Liver (tissue), 9 donors: ENCODE measurements around the gene CYBB. TPM values are rescaled to one million over a fixed set of nuclear protein-coding genes. Genes with fewer than 3 reads are reported as not detected.

Experiments
- DNase-seq: peaks from one replicate; pipeline ENCODE4 v3.0.0-alpha.2; 2017; ENCODE audit warnings: low spot score
- H3K27ac ChIP-seq, 2 donors: one replicate each; pipeline ENCODE4 v1.7.0; 2013; ENCODE audit warnings: inconsistent platforms in 2 of 2, low read length in 2 of 2, control low read depth in 1 of 2, low read depth in 1 of 2, mild to moderate bottlenecking in 1 of 2
- H3K27me3 ChIP-seq, 4 donors: one replicate each; pipeline versions ENCODE4 v1.6.1 to v1.7.0; 2013; ENCODE audit warnings: low read length in 3 of 4, inconsistent platforms in 1 of 4, mild to moderate bottlenecking in 1 of 4, moderate library complexity in 1 of 4; ENCODE audit not compliant: control insufficient read depth in 4 of 4, insufficient read depth in 4 of 4
- H3K36me3 ChIP-seq, 4 donors: one replicate each; pipeline versions ENCODE4 v1.6.1 to v1.7.0; 2013; ENCODE audit warnings: low read length in 3 of 4, mild to moderate bottlenecking in 3 of 4, low read depth in 1 of 4, moderate library complexity in 1 of 4; ENCODE audit not compliant: control insufficient read depth in 4 of 4, insufficient read depth in 3 of 4
- H3K4me1 ChIP-seq, 4 donors: one replicate each; pipeline versions ENCODE4 v1.6.1 to v1.7.0; 2013; ENCODE audit warnings: low read length in 3 of 4, mild to moderate bottlenecking in 3 of 4, moderate library complexity in 1 of 4; ENCODE audit not compliant: control insufficient read depth in 4 of 4, insufficient read depth in 4 of 4
- H3K4me3 ChIP-seq, 3 donors: one replicate each; pipeline versions ENCODE4 v1.6.1 to v1.7.0; 2013; ENCODE audit warnings: low read length in 3 of 3, control low read depth in 1 of 3, low read depth in 1 of 3, mild to moderate bottlenecking in 1 of 3
- H3K9ac ChIP-seq, 2 donors: one replicate each; pipeline ENCODE4 v1.7.0; 2013; ENCODE audit warnings: low read length in 2 of 2, mild to moderate bottlenecking in 2 of 2, moderate library complexity in 2 of 2, control low read depth in 1 of 2, low read depth in 1 of 2
- H3K9me3 ChIP-seq, 4 donors: one replicate each; pipeline versions ENCODE4 v1.6.1 to v1.7.0; 2013; ENCODE audit warnings: low read length in 3 of 4; ENCODE audit not compliant: control insufficient read depth in 4 of 4
- ATF3 ChIP-seq: IDR thresholded peaks from 2 replicates; pipeline ENCODE4 v1.6.1; 2016; ENCODE audit warnings: antibody characterized with exemption
- EGR1 ChIP-seq, 2 donors: IDR thresholded peaks; 2 replicates each; pipeline ENCODE4 v1.6.1; 2016 to 2018; ENCODE audit warnings: antibody characterized with exemption in 2 of 2, low read depth in 2 of 2
- FOXA1 ChIP-seq: IDR thresholded peaks from 2 replicates; pipeline ENCODE4 v1.6.1; 2016; ENCODE audit warnings: antibody characterized with exemption
- GABPA ChIP-seq, 2 donors: IDR thresholded peaks in 1 of 2; conservative IDR thresholded peaks in 1 of 2; 2 replicates each; pipeline ENCODE4 v1.6.1; 2016; ENCODE audit warnings: antibody characterized with exemption in 2 of 2, mild to moderate bottlenecking in 1 of 2, moderate library complexity in 1 of 2
- HNF4A ChIP-seq, 2 donors: conservative IDR thresholded peaks; 2 replicates each; pipeline ENCODE4 v1.6.1; 2016; ENCODE audit warnings: antibody characterized with exemption in 2 of 2, mild to moderate bottlenecking in 2 of 2
- HNF4G ChIP-seq: IDR thresholded peaks from 2 replicates; pipeline ENCODE4 v1.6.1; 2016; ENCODE audit warnings: antibody characterized with exemption
- JUND ChIP-seq, 2 donors: IDR thresholded peaks; 2 replicates each; pipeline ENCODE4 v1.6.1; 2016; ENCODE audit warnings: antibody characterized with exemption in 2 of 2
- NR2F2 ChIP-seq: IDR thresholded peaks from 2 replicates; pipeline ENCODE4 v1.6.1; 2016; ENCODE audit warnings: antibody characterized with exemption
- RAD21 ChIP-seq, 2 donors: IDR thresholded peaks; 2 replicates each; pipeline ENCODE4 v1.6.1; 2016; ENCODE audit warnings: antibody characterized with exemption in 2 of 2, mild to moderate bottlenecking in 2 of 2
- REST ChIP-seq: IDR thresholded peaks from 2 replicates; pipeline ENCODE4 v1.6.1; 2016; ENCODE audit warnings: antibody characterized with exemption, mild to moderate bottlenecking
- RXRA ChIP-seq, 2 donors: IDR thresholded peaks; 2 replicates each; pipeline ENCODE4 v1.6.1; 2017 to 2018; ENCODE audit warnings: antibody characterized with exemption in 2 of 2, mild to moderate bottlenecking in 1 of 2
- SP1 ChIP-seq: IDR thresholded peaks from 2 replicates; pipeline ENCODE4 v1.6.1; 2018; ENCODE audit warnings: antibody characterized with exemption, mild to moderate bottlenecking
- TAF1 ChIP-seq: conservative IDR thresholded peaks from 2 replicates; pipeline ENCODE4 v1.6.1; 2016; ENCODE audit warnings: antibody characterized with exemption, mild to moderate bottlenecking
- YY1 ChIP-seq: IDR thresholded peaks from 2 replicates; pipeline ENCODE4 v1.6.1; 2016; ENCODE audit warnings: antibody characterized with exemption, mild to moderate bottlenecking
- WGBS: extraction: QIAGEN DNeasy Blood & Tissue Kit; methylation state at CpG from one replicate; pipeline ENCODE4 v1.1.7; 2013; 5-methylcytosine and 5-hydroxymethylcytosine counted together
- polyA plus RNA-seq, 2 donors: library from polyadenylated mRNA; stranded (reverse) in 1 of 2; unstranded in 1 of 2; fragments of 200-250 nt in 1 of 2; fragments of >200 nt in 1 of 2; fragmentation: Nextera tagmentation in 1 of 2; extraction: Ambion mirVana in 1 of 2; gene quantifications; one replicate each; pipeline versions ENCODE4 v1.2.1 to v1.2.3, GENCODE V29; 2013 to 2015
- total RNA-seq, 2 donors: library from RNA; depleted of rRNA; stranded (reverse); fragments of >200 nt; gene quantifications; one replicate each; pipeline ENCODE4 v1.2.3, GENCODE V29; 2014
- TF ChIP-seq, protein P1 (sequence below): fragments of 150-350 bp; IDR thresholded peaks from 2 replicates; pipeline ENCODE4 v1.5.1; 2017; ENCODE audit warnings: improper control_type of control experiment, low read depth, low read length; ENCODE audit not compliant: missing input control
- TF ChIP-seq, protein P2 (sequence below): IDR thresholded peaks from 2 replicates; pipeline ENCODE4 v1.6.1; 2016; ENCODE audit warnings: antibody characterized with exemption
- donor health status: healthy.
- donor health status: healthy.
- donor health status: healthy.
- donor health status: healthy.
- donor health status: healthy.

CYBB gene
- total and polyA plus RNA-seq, 4 donors = 2.8 to 65.7 (median 14.5) TPM

DNA sequence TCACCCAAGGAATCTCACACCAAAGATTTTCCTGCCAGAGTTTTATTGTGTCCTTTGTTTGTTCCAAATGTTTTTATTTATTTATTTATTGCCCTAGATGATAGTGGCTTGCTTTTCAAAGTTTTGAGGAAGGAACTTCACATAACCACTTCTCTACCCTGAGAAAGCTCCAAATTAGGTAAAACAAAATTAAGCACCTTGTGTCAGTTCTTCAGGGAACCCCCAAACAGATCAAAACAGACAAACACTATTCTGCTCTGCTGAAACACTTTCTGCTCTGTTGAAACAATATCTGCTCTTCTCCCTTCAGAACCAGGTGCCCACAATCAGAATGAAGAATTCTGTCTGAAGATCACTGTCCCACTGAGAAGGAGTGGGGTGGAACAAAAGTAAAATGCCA lies 16.5 kb upstream of the CYBB start:
- no peak overlapping the region for H3K4me3 ChIP-seq
- no peaks in the 10 kb centered on the region for H3K27me3 ChIP-seq
- no peak for DNase-seq
- H3K36me3 ChIP-seq = no peaks in the 10 kb centered on the region
- no peaks in the 10 kb centered on the region for H3K9me3 ChIP-seq
- TF ChIP-seq, protein P1, sequence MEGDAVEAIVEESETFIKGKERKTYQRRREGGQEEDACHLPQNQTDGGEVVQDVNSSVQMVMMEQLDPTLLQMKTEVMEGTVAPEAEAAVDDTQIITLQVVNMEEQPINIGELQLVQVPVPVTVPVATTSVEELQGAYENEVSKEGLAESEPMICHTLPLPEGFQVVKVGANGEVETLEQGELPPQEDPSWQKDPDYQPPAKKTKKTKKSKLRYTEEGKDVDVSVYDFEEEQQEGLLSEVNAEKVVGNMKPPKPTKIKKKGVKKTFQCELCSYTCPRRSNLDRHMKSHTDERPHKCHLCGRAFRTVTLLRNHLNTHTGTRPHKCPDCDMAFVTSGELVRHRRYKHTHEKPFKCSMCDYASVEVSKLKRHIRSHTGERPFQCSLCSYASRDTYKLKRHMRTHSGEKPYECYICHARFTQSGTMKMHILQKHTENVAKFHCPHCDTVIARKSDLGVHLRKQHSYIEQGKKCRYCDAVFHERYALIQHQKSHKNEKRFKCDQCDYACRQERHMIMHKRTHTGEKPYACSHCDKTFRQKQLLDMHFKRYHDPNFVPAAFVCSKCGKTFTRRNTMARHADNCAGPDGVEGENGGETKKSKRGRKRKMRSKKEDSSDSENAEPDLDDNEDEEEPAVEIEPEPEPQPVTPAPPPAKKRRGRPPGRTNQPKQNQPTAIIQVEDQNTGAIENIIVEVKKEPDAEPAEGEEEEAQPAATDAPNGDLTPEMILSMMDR = no peak
- no peak for TF ChIP-seq GABPA (IDR thresholded peaks at IDR 0.05 in 1 of 2, conservative IDR thresholded peaks at IDR 0.05 in 1 of 2)
- no peak for TF ChIP-seq ATF3
- no peak overlapping the region for H3K27ac ChIP-seq
- no peak overlapping the region for H3K9ac ChIP-seq
- H3K4me1 ChIP-seq = no peaks in the 10 kb centered on the region

DNA sequence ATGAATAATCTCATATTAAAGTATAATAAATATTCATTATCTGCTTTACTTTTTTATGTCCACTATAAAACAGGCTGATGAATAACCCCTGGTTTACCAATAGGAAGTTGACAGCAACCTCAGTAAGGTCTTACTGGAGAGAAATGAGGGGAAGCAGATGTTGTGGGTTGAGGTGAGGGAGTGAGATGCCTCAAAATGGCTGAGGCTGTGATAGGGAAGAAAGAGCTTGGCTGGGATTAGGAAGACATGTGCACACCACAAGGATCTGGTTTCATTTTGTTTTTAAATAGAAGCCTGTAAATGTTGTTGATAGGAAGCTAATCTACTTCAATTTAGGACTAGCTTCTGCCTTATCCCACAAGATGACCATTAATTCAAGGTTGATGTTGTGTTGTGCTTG lies 14.4 kb upstream of the CYBB start:
- TF ChIP-seq REST = no peak
- no peak for TF ChIP-seq HNF4A (conservative IDR thresholded peaks at IDR 0.05)
- no peak for TF ChIP-seq RXRA (IDR thresholded peaks at IDR 0.05)
- H3K9ac ChIP-seq = no peak overlapping the region
- no peaks in the 10 kb centered on the region for H3K36me3 ChIP-seq
- no peak overlapping the region for H3K4me3 ChIP-seq
- no peaks in the 10 kb centered on the region for H3K27me3 ChIP-seq
- no peak overlapping the region for H3K27ac ChIP-seq
- no peaks in the 10 kb centered on the region for H3K9me3 ChIP-seq
- no peak for DNase-seq
- no peaks in the 10 kb centered on the region for H3K4me1 ChIP-seq

DNA sequence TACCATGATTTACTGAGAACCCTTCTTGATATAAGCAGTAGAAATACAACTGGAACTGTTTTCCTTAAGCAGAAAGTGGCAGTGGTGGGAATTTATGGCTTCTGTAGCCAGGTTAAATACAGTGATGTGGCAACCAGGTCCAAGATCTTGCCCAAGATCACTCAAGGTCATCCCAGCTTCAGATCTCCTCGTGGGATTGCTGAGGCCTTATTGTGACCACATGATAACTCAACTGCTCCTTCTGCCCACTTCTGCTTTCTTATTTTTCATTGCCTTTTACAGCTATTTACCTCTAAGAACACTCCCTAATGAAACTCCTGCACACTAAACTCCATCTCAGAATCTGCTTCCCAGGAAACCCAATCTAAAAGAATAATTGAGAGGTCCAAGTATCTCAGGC lies 12.4 kb upstream of the CYBB start:
- Histone ChIP-seq H3K4me3 (no peak overlapping the region), H3K27me3 (no peaks in the 10 kb centered on the region), H3K27ac (no peak overlapping the region), H3K9ac (no peak overlapping the region), H3K4me1 (no peaks in the 10 kb centered on the region), H3K9me3 (no peaks in the 10 kb centered on the region), H3K36me3 (no peaks in the 10 kb centered on the region)
- WGBS = 59% methylated on average over 1 of the region's 1 CpG
- TF ChIP-seq ATF3 (no peak), SP1 (no peak), RAD21 (IDR thresholded peaks at IDR 0.05) (no peak), TAF1 (no peak), EGR1 (IDR thresholded peaks at IDR 0.05; ENCODE audit: low read depth in 2 of 2) (no peak), HNF4G (no peak), YY1 (no peak), GABPA (IDR thresholded peaks at IDR 0.05 in 1 of 2, conservative IDR thresholded peaks at IDR 0.05 in 1 of 2) (no peak), REST (no peak), FOXA1 (no peak), RXRA (IDR thresholded peaks at IDR 0.05) (no peak), NR2F2 (no peak), JUND (IDR thresholded peaks at IDR 0.05) (no peak), HNF4A (conservative IDR thresholded peaks at IDR 0.05) (no peak)
- TF ChIP-seq, protein P2, sequence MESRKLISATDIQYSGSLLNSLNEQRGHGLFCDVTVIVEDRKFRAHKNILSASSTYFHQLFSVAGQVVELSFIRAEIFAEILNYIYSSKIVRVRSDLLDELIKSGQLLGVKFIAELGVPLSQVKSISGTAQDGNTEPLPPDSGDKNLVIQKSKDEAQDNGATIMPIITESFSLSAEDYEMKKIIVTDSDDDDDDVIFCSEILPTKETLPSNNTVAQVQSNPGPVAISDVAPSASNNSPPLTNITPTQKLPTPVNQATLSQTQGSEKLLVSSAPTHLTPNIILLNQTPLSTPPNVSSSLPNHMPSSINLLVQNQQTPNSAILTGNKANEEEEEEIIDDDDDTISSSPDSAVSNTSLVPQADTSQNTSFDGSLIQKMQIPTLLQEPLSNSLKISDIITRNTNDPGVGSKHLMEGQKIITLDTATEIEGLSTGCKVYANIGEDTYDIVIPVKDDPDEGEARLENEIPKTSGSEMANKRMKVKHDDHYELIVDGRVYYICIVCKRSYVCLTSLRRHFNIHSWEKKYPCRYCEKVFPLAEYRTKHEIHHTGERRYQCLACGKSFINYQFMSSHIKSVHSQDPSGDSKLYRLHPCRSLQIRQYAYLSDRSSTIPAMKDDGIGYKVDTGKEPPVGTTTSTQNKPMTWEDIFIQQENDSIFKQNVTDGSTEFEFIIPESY = no peak
- DNase-seq = no peak
